Fibroblast of lung (primary cell): ENCODE results near the gene PBX1.

Experiments used
- EZH2 ChIP-seq: IDR thresholded peaks from 2 replicates; pipeline ENCODE4 v1.5.1; 2012; ENCODE audit warnings: low read length, control low read depth, mild to moderate bottlenecking; ENCODE audit errors: missing control alignments
- TF ChIP-seq, protein P1 (sequence below), 2 donors: IDR thresholded peaks in 1 of 2; conservative IDR thresholded peaks in 1 of 2; 1 replicate in 1 of 2; 2 replicates in 1 of 2; pipeline ENCODE4 v1.5.1; 2011 to 2012; ENCODE audit warnings: low read length in 2 of 2, control low read depth in 1 of 2, inconsistent platforms in 1 of 2, low read depth in 1 of 2, mild to moderate bottlenecking in 1 of 2

DNA sequence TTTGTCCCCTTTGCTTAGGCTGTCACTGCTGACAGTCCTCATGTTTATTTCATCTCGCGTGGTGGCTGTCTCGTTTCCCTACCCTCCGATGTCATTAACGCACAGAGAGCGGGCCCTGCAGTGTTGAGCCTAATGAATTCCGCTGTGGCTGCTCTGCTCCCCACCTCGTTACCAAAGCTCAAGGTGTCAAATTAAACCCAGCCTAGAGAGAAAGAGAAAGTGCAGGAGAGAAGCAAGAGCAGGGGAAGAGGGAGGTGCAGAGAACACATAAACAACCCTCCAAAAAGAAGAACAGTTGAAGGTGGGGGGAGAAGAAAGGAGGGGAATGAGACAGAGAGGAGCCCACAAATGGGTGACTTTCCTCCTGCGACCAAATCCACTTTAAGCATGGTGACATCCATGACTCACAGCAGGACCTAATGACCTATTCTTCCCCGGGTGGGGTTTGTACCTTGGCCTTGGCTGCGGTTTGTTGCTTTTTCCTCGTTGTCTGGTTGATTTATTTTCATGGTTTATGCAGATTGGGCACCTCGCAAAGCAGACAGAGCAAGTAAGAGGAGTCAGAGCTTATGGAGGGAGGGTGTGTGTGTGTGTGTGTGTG, 92.5 kb downstream of the PBX1 start:
- TF ChIP-seq, protein P1, sequence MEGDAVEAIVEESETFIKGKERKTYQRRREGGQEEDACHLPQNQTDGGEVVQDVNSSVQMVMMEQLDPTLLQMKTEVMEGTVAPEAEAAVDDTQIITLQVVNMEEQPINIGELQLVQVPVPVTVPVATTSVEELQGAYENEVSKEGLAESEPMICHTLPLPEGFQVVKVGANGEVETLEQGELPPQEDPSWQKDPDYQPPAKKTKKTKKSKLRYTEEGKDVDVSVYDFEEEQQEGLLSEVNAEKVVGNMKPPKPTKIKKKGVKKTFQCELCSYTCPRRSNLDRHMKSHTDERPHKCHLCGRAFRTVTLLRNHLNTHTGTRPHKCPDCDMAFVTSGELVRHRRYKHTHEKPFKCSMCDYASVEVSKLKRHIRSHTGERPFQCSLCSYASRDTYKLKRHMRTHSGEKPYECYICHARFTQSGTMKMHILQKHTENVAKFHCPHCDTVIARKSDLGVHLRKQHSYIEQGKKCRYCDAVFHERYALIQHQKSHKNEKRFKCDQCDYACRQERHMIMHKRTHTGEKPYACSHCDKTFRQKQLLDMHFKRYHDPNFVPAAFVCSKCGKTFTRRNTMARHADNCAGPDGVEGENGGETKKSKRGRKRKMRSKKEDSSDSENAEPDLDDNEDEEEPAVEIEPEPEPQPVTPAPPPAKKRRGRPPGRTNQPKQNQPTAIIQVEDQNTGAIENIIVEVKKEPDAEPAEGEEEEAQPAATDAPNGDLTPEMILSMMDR (conservative IDR thresholded peaks at IDR 0.05 in 1 of 2, IDR thresholded peaks at IDR 0.05 in 1 of 2; ENCODE audit: low read depth in 1 of 2, low read length in 2 of 2) = no peak
- no peak for TF ChIP-seq EZH2
